ENCODE measurements around the gene ANKS1B.
"Not testable (repeated sequence)": the region's sequence is repeated elsewhere in the genome, so short reads cannot be mapped to it uniquely, and the experiment has no call there.

Gene ANKS1B

DNA sequence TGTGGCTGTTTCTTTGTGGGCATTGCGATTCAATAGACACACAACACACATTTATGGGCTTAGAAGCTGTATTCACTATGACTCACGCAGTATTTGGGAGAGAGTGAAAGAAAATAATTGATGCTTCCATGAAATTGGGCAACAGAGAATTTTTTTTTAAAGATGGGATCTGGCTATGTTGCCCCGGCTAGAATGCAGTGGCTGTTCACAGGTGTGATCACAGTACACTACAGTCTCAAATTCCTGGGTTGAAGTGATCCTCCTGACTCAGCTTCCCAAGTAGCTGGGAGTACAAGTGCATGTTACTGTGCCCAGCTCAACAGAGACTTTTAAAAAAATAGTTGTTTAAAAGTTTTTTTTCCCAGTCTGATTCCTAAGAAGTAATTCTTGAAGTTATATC lies 1193.3 kb downstream of the ANKS1B start:
- DNase-seq (ENCODE audit: low read depth in 1 of 2, low spot score in 1 of 2) = no peak

- DNase-seq (ENCODE audit: low read depth in 1 of 2, low spot score in 1 of 2) = no peak
Measured at GRCh38 chr12:98788396-98788795, 1196.3 kb downstream of the ANKS1B start.

GRCh38 chr12:98786653-98787052 lies 1198.1 kb downstream of the ANKS1B start:
- DNase-seq (ENCODE audit: low read depth in 1 of 2, low spot score in 1 of 2) = no peak

DNA sequence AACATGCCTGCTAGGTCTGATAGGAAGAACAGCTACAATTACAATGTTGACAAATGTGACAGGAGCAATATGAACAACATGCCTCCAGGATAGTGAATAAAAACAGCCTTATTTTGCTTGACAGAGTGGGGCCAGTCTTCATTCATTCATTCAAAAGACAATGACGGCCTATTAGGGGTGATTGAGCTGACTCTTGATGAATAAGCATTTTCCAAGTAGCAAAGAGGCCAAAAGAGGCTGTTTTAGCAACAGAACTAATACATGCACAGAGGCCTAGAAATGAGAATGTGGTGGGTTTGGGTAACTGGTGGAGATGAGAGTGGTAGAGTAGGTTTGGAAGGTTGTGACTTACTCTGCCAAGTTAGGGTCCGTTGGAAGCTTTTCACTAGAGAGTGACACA lies 1201.3 kb downstream of the ANKS1B start:
- DNase-seq (ENCODE audit: low read depth in 1 of 2, low spot score in 1 of 2) = no peak

- DNase-seq (ENCODE audit: low read depth in 1 of 2, low spot score in 1 of 2) = no peak
Measured at GRCh38 chr12:98780261-98780660, 1204.5 kb downstream of the ANKS1B start.

DNA sequence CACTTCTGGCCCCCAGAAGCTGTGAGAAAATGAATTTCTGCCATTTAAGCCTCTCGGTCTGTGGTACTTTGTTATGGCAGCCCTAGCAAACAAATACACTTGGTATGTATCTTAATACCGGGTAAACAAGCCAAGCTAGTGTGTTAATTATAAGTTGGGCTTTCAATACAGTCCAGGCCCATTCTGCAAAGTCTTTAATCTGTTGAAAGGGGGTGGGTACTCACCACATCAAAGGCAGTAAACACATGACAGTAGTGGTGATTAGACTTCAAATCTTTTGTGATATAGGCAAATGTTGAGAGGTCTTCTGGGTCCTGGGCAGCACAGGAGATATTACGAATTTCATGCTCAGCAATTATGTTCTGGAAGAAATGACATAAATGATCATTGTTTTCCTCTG lies 1211.9 kb downstream of the ANKS1B start:
- no peak for DNase-seq (ENCODE audit: low read depth in 1 of 2, low spot score in 1 of 2)

DNA sequence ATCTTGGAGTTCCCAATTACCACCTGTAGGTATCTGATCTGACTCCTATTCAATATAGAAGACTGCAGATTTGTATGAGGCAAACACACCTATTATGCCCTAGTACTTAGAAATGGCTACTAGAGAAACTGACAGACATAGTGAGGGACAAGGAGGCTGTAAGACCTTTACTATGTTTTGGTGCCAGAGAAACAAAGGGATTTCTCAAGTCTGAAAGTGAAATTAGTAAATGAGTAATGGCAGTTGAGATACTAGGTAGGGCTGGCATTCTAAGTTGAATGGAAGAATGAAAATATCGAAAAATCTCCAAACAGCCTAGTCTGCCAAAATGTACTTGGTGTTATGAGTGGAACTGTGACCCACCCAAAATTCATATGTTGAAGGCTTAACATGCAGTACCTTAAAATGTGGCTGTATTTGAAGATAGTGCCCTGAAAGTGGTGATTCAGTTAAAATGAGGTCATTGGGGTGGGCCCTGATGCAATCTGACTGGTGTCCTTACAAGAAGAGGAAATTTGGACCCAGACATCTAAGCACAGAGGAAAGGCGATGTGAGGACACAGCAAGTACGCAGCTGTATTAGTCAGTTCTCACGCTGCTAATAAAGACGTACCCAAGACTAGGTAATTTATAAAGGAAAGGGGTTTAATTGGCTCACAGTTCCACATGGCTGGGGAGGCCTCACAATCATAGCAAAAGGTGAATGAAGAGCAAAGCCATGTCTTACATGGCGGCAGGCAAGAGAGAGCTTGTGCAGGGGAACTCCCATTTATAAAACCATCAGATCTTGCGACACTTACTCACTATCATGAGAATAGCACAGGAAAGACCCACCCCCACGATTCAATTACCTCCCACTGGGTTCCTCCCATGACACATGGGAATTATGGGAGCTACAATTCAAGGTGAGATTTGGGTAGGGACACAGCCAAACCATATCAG lies 1212.7 kb downstream of the ANKS1B start:
- DNase-seq (ENCODE audit: low read depth in 1 of 2, low spot score in 1 of 2) = no peak

DNA sequence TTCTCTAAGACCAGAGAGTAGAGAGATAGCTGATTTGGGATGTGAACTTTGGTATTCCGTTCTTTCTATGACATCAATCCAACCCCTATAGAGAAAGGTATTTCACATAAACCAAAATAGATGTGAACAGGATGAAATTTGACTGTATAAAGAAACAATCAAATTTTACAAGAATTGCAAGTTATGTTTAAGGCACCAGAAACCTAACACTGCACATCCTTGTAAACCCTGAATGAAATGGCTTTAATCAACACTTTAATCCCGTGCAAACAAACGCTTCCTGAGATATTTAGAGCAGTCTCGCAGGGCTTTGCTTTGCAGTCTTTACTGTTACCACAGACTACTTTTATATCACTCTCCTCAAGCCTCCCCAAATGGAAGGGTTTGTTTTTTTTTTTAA lies 1214.5 kb downstream of the ANKS1B start:
- no peak for DNase-seq (ENCODE audit: low read depth in 1 of 2, low spot score in 1 of 2)

DNA sequence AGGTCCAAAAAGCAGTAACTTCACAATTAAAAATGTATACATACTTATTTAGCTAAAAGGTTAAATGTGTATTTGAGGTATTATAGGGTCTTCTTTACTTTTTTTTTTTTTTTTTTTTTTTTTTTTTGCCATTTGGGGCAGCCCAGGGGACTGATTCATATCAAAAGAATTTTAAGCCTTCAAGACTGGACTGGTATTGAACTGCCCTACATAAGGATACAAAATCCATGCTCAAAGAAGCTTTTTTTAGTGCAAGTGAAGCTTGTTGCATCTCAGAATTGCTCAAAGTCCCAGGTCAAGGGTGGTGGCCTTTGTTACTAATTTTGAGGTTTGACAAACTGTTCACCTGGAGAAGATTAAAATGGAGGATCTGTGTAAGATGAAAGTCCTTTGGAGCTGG lies 1215.7 kb downstream of the ANKS1B start:
- DNase-seq (ENCODE audit: low read depth in 1 of 2, low spot score in 1 of 2) = no peak

DNA sequence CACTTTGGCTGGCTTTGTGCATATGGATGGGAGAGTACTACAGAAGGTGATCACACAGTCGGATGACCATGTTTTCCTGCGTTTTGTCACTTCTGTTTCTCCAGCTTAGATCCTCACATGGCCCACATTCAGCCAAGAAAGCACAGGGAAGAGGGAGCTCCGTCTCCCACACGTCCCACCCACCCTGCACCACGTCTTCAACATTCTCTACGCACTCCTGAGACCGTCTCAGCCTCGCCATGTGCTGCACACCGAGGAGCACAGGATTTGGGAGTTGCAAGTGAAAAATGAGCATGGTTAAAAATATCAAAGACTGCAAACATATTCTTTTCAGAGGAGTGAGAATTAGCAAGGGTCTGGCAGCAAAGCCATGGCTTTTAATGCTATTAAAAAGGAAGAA lies 1217.5 kb downstream of the ANKS1B start:
- DNase-seq (ENCODE audit: low read depth in 1 of 2, low spot score in 1 of 2) = no peak

GRCh38 chr12:98763656-98764055 lies 1221.1 kb downstream of the ANKS1B start:
- DNase-seq (ENCODE audit: low read depth in 1 of 2, low spot score in 1 of 2) = no peak

DNA sequence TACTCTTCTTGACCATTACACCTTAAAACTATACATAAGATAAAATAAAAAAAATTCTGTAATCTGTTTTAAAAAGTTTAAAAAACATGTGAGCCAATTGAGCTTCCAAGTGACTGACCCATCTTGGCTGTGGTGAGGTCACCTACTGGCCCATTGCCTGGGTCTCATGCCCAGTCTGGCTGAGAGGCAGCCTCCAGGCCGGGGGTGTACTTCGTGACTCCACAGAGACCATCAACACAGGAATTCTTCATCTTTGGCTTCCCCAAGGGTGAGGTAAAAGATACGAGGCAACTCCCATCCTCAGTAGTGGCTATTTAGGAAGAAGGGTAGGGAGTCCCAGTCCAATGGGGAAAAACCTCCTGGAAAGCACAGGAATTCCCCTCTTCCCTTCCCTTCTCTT lies 1226.4 kb downstream of the ANKS1B start:
- DNase-seq (ENCODE audit: low read depth in 1 of 2, low spot score in 1 of 2) = no peak

- DNase-seq (ENCODE audit: low read depth in 1 of 2, low spot score in 1 of 2) = no peak
Measured at GRCh38 chr12:98757455-98757854, 1227.3 kb downstream of the ANKS1B start.

DNA sequence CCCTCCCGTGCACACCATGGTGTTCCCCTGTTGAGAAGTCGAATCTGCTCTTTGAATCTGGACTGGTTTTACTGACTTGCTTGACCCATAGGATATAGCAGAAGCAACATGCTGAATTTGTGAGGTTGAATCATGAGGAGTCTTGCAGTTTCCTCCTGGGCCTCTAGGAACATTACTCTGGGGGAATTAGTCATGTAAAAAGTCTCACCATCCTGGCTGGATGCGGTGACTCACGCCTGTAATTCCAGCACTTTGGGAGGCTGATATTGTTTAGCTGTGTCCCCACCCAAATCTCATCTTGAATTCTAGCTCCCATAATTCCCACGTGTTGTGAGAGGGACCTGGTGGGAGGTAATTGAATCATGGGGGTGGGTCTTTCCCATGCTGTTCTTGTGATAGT lies 1228.9 kb downstream of the ANKS1B start:
- DNase-seq (ENCODE audit: low read depth in 1 of 2, low spot score in 1 of 2) = not testable (repeated sequence)

DNA sequence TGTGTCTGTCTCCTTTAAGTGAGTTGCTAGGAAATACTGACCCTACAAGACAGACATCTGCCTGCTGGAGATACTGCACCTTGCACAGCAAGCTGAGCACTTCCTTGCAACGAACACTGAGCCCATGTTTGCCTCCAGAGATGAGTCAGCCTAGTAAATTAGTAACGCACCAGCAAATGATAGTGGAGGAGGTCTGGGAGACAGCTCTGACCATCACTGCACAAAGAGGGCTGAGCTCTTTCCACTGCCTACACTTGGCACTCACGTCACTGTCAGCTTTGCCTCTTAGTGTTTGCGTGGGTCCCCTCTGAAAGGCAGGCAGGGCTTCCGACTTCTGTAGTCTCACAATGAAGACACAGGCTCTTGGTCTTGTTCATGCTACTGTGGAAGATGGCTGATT lies 1230.6 kb downstream of the ANKS1B start:
- DNase-seq (ENCODE audit: low read depth in 1 of 2, low spot score in 1 of 2) = no peak

GRCh38 chr12:98752726-98753125 lies 1232.0 kb downstream of the ANKS1B start:
- no peak for DNase-seq (ENCODE audit: low read depth in 1 of 2, low spot score in 1 of 2)

- no peak for DNase-seq (ENCODE audit: low read depth in 1 of 2, low spot score in 1 of 2)
Measured at GRCh38 chr12:98751580-98752115, 1233.1 kb downstream of the ANKS1B start.

DNA sequence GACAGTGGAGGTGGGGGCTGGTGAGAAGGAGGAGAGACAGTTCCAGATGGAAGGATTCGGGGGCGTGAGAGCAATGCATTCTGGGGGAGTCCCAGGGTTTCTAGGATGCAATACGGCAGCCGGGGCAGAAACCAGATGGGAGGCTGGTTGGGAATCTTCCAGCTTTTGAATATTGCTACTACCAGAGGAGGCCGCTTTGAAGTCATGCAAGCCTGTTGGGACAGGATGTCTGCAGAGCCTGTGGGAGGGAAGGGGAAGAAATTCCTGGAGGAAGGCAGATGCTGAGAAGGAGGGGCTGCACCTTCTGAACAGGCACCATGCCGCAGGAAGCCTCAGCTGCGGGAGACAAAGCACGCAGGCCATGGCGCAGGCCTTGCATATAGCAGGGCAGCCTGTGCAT lies 1234.2 kb downstream of the ANKS1B start:
- no peak for DNase-seq (ENCODE audit: low read depth in 1 of 2, low spot score in 1 of 2)

DNA sequence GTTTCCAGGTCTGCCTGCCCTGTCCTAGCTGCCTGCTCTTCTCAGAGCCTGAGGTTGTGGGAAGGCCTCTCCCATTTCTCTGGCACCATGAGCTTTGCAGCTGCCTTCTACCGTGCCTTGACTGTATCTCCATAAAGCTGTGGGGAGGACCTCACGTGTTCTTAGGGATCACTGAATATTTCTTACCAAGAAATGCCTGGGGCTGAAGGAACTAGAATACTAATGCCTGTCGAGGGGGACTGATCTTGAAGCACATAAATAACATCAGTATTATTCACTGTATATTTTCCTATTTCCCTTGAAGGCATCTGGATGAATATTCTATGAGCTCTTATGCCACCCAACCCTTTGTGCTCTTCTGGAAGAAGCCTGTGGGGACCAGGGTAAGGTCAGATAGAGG lies 1236.3 kb downstream of the ANKS1B start:
- DNase-seq (ENCODE audit: low read depth in 1 of 2, low spot score in 1 of 2) = no peak

DNA sequence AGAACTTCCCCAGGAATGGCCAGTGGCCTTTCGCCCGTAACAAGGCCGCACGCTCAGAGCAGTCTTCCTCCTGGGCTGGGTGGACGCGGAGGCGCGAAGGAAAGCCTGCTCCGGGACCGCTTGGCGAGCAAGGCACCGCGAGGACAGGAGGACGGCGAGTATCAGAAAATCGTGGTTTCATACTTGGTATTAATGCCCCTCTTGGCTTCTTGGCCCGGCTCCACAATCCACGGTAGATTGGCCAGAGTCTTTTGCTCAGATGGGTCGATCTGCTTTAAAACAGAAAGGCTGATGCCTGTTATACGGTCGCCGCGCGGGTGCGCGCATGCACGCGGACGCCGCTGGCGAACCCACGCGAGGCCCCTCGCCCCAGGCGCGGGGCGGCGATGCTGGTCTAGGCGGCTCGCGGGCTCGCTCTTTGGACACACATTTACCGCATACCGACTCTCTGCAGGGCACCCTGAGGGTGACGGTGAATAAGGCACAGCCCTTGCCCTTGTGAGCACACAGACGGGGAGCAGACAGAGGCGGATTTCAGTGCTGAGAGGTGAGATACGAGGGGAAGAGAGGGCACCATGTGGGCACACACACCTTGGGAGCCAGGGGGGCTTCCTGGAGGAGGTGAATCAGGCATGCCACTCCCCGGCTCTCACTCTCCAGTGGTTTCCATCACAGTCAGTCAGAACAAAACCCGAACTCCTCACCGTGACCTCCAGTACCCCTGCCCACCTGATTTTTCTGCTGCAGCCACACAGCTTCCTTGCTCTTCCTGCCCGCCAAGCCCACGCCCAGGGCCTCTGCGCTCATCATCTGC lies 1239.0 kb downstream of the ANKS1B start:
- DNase-seq (ENCODE audit: low read depth in 1 of 2, low spot score in 1 of 2) = peak in 1 of 2 donors; percentile 12

DNA sequence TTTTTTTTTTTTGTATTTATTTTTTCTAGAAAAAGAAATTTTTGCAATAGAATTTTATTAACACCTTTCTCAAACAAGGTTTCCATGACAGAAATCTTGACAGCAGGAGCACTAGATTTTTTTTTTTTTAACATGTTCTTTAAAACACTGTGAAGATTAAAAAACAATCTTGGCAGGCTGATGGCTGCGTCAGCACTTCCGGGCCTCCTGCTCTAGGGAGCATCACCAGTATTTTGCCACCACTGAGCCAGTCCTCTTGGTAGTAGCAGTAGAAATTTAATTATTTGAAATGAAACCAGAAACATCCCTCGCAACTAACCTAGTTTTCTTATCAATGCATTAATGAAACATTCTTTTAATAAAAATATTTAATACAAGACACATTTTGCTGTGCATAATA lies 1240.1 kb downstream of the ANKS1B start:
- DNase-seq (ENCODE audit: low read depth in 1 of 2, low spot score in 1 of 2) = no peak

GRCh38 chr12:98743362-98743953 lies 1241.3 kb downstream of the ANKS1B start:
- DNase-seq (ENCODE audit: low read depth in 1 of 2, low spot score in 1 of 2) = no peak

Measured in stimulated activated CD4-positive, alpha-beta T cell treated with anti-CD3 and anti-CD28 coated beads, Interleukin-15, amount 100 ng/mL, for 1 hour (primary cell).